ENCODE data around the gene NOTCH2.

The NOTCH2 gene

DNA sequence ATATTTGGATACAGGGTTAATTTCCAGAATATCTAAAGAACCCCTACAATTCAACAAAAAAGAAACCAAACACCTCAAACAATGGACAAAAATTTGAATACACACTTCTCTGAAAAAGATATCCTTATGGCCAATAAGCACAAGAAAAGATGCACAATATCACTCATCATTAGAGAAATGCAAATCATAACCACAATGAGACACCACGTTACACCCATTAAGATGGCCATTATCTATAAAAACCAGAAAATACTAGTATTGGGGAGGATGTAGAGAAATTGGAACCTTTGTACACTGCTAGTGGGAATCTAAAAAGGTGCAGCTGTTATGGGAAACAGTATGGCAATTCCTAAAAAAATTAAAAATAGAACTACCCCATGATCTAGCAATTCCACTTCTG is 178.1 kb downstream of the NOTCH2 start:
- H3K4me3 Mint-ChIP-seq: no peak overlapping the region
- H3K4me1 Mint-ChIP-seq: peaks cover 11% of the 10 kb centered on the region
- H3K9me3 Mint-ChIP-seq: peaks cover 8% of the 10 kb centered on the region
- peaks cover 10% of the 10 kb centered on the region for H3K27me3 Mint-ChIP-seq
- H3K27ac Mint-ChIP-seq: no peak overlapping the region
- peaks cover 5% of the 10 kb centered on the region for H3K36me3 Mint-ChIP-seq

DNA sequence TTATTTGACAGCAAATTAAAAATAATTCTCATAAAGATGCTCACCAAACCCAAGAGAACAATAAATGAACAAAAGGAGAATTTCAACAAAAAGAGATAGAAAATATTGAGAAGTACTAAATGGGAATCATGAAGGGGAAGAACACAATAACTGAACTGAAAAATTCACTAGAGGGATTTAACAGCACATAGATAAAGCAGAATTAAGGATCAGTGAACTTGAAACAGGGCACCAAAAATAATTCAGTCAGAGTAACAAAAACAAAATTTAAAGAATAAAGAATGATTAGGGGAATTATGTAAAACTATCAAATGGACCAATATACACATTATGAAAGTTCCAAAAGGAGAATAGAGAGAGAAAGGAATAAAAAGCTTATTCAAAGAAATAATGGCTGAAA is 181.0 kb downstream of the NOTCH2 start:
- Mint-ChIP-seq H3K4me1 (peaks cover 6% of the 10 kb centered on the region), H3K9me3 (peaks cover 8% of the 10 kb centered on the region), H3K4me3 (no peak overlapping the region), H3K36me3 (peaks cover 5% of the 10 kb centered on the region), H3K27me3 (peaks cover 11% of the 10 kb centered on the region), H3K27ac (no peak overlapping the region)

DNA sequence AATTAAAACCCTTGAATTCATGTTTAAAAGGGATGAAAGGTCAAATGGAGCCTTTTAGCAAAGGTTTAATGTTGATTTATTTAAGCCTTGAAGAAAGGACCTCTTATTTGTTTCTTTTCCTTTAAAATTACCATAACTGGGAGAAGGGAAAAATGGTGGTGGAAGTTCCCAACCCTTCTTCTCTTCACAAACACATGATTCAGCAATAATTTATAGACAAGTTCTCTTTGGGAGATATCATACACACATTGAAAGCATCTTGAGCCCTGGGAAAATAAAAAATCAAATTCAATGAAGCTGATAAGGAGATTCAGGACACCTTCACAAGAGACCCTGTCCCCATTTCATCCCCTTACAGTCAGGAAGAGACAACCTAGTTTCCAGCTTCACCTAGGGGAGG is 182.0 kb downstream of the NOTCH2 start:
- Mint-ChIP-seq H3K4me3 (no peak overlapping the region), H3K36me3 (peaks cover 5% of the 10 kb centered on the region), H3K27me3 (peaks cover 11% of the 10 kb centered on the region), H3K4me1 (no peaks in the 10 kb centered on the region), H3K9me3 (peaks cover 8% of the 10 kb centered on the region), H3K27ac (no peak overlapping the region)

DNA sequence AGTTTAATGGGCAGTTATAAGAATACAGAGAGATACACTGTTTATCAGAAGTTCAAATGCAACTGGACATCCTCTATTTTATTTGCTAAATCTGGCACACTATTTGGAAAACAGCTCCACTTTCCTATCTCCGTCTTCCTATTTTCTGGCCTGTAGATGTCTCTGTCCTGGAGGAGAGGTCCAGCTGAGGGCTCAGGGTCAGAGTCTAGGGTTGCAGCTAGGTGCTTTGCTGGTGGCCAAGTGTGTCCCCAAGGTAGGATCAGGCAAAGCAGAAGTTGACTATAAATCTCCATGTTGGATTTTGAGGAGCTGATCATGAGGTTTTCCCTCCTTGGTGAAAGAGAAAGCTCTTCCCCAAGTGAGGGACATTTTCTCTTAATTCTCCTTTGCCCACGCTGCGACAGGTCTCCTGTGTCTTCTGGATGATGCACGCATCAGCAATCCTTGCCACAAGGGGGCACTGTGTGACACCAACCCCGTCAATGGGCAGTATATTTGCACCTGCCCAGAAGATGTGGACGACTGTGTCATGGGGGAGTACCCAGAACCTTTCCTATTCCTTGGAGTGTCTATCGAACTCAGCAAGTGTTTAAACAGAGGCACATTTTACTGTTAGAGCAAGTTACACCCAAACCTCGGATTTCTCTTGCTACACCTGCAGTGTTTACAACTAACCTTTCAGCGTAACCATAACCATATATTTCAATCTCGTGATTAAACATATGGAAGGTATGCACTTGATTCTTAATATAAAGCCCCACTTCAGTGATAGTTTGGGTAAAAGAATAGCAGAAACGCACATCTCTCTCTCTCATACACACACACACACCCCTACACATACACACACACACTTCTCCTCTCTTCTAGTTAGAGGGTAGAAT is 183.3 kb downstream of the NOTCH2 start:
- Mint-ChIP-seq H3K4me1 (no peaks in the 10 kb centered on the region), H3K4me3 (no peak overlapping the region), H3K36me3 (peaks cover 5% of the 10 kb centered on the region), H3K27me3 (peaks cover 10% of the 10 kb centered on the region), H3K9me3 (peaks cover 8% of the 10 kb centered on the region), H3K27ac (no peak overlapping the region)

DNA sequence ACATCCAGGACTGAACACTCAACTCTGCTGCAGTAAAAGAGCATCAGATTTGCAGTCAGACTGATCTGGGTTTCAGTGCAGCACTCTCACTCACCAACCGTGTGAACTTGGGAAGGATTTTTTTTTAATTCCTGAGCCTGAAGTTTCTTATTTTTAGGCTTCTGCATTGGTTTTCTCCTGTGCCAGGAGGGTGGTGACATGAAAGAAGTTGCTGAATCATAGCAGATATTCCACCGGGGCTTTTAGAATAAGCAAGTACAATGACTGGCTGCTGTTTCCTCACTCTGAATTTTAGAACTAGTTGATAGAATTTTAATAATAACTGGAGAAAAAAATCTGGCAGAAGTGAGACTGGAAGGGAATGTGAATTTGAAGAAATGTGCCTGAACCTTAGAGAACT is 184.8 kb downstream of the NOTCH2 start:
- Mint-ChIP-seq H3K36me3 (peaks cover 5% of the 10 kb centered on the region), H3K27me3 (peaks cover 12% of the 10 kb centered on the region), H3K9me3 (peaks cover 8% of the 10 kb centered on the region), H3K4me1 (no peaks in the 10 kb centered on the region), H3K27ac (no peak overlapping the region), H3K4me3 (no peak overlapping the region)

DNA sequence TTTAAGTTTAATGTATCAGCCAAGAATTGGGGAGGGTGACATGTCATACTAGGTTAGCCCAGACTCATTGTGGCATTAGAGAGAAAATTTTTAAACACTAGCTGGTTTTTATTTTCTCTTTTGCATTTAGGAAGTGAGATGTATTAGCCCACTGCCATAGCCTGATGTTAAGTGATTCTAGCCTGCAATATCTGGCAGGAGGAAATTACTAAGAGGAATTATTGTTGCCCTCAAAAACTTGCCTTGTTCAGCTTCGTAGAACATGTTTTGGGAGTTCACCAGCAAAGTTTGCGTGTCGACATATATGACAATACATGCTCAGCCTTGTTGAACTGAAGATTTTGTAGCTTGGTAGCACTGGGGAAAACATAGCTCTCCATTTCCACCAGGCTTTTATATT is 185.6 kb downstream of the NOTCH2 start:
- Mint-ChIP-seq H3K27me3 (peaks cover 12% of the 10 kb centered on the region), H3K4me3 (no peak overlapping the region), H3K36me3 (peaks cover 5% of the 10 kb centered on the region), H3K4me1 (no peaks in the 10 kb centered on the region), H3K27ac (no peak overlapping the region), H3K9me3 (peaks cover 8% of the 10 kb centered on the region)

DNA sequence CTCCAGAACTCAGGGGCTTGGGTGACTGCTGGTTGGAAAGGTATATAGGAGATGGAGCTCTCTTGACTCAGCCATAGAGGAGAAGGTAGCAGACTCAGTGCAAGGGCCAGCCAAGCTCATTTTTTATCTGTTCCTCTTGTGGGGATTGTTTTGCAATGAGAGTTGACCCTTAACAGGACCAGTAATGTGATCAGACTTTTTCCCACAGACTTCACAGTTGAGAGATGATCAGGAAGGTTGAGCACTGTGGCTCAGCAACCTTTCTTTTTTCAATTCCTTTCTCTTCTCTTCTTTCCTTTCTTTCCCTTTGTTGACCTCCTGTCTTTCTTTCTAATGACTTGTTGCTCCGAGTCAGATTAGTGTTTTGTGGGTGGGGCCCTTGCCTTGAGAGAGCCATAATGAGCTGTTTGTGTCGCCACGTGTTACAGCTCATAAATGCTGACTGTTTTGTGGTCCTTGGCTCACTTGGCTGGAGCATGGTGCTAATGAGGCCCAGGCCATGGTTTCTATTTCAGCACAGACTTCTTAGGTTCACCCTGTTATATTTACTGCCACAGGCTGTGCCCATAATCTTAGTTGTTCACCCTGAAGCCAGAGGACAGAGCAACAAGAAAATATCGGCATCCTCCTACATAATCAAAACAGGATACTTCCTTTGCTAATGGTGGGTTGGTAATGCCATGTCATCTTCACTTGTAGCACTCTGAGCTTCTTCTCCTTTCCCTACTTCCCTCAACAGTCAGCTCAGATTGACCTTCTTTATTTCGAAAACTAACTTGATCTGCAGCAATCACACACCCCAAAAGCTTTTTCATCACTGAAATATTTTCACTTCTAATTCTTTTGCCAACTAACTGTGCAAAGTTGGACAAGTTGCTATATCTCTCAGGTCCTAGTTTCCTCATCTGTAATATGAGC is 187.1 kb downstream of the NOTCH2 start:
- Mint-ChIP-seq H3K4me3 (no peak overlapping the region), H3K27ac (no peak overlapping the region), H3K36me3 (peaks cover under 1% of the 10 kb centered on the region), H3K4me1 (no peaks in the 10 kb centered on the region), H3K27me3 (peaks cover 10% of the 10 kb centered on the region), H3K9me3 (no peaks in the 10 kb centered on the region)

DNA sequence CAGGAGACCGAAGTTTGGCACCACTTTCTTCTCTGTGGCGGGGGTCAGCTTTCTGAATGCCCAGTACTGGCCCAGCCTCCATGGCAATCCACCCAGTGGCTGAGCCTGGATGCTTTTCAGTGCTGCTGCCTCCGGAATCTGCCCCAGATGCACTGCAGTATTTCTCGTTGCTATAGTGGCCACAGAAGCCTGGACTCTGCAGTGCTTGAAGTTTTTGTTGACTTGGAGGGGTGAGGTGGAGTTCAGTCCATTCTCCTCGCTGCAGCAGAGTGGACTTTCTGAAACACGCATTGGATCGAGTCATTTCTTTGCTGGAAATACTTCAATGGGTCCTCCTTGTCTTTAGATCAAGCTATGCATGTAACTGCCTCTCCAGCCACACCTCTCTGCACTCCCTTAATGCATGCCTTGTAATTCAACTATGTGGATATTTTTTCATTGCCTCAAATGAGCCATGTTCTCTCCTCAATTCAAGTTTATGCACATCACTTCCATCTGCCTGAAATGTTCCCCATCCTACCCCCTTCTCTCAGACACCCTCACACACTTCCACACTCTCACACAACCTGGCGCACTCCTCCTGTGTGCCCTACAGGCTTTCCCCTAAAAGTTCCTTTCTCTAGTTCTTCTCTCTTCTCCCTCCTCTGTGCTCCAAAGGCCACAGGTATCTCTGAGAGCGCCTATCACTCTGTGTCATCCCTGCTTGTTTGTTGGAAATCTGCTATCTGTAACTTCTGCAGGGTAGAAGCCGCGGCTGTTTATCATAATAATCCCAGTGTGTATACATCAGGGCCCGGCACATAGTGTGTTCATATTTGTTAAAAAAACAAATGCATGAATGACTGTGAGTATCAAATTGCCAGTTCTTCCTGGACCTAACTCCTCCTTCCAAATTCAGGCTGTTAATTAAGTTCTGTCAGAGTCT is 189.7 kb downstream of the NOTCH2 start:
- H3K4me1 Mint-ChIP-seq: no peaks in the 10 kb centered on the region
- H3K36me3 Mint-ChIP-seq: no peaks in the 10 kb centered on the region
- peaks cover 6% of the 10 kb centered on the region for H3K27me3 Mint-ChIP-seq
- no peak overlapping the region for H3K4me3 Mint-ChIP-seq
- H3K9me3 Mint-ChIP-seq: no peaks in the 10 kb centered on the region
- no peak overlapping the region for H3K27ac Mint-ChIP-seq

DNA sequence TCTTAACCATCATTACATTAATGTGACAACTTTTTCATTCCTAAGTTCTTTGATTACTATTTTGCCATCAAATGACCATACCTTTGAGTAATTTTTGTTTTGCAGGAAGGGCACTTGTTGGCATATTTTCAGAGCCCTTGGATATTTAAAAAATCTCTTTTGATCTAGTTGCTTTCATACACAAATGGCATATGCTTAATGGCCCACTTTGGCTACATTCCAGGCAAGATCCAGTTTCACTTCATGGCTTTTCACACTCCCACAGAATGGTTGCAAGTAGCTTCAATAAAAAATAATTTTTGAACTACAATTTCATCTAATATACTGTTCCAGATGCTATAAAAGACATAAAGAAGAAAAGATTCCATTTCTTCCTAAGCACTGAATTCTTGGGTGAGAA is 191.3 kb downstream of the NOTCH2 start:
- Mint-ChIP-seq H3K4me3 (no peak overlapping the region), H3K4me1 (no peaks in the 10 kb centered on the region), H3K9me3 (no peaks in the 10 kb centered on the region), H3K27me3 (peaks cover 10% of the 10 kb centered on the region), H3K36me3 (no peaks in the 10 kb centered on the region), H3K27ac (no peak overlapping the region)

DNA sequence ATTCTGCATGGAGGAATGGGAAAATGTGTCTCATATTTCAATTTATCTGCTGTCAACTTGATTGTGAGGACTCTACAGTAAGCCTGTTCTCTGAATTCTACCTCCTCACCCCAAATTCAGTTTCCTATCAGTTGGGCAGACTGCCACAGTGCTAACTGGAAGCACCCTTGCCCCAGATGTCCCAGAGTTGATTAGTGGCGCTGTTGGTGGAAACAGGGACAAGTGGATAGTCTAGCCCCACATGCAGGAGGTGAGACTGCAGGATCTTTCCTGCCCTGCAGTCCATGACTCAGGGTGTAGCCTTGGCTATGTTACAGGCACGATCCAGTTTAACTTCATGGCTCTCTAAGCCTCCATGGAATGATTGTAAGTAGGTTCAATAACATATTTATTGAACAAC is 195.3 kb downstream of the NOTCH2 start:
- Mint-ChIP-seq H3K4me1 (no peaks in the 10 kb centered on the region), H3K36me3 (no peaks in the 10 kb centered on the region), H3K27ac (no peak overlapping the region), H3K4me3 (no peak overlapping the region), H3K27me3 (peaks cover 18% of the 10 kb centered on the region), H3K9me3 (no peaks in the 10 kb centered on the region)

DNA sequence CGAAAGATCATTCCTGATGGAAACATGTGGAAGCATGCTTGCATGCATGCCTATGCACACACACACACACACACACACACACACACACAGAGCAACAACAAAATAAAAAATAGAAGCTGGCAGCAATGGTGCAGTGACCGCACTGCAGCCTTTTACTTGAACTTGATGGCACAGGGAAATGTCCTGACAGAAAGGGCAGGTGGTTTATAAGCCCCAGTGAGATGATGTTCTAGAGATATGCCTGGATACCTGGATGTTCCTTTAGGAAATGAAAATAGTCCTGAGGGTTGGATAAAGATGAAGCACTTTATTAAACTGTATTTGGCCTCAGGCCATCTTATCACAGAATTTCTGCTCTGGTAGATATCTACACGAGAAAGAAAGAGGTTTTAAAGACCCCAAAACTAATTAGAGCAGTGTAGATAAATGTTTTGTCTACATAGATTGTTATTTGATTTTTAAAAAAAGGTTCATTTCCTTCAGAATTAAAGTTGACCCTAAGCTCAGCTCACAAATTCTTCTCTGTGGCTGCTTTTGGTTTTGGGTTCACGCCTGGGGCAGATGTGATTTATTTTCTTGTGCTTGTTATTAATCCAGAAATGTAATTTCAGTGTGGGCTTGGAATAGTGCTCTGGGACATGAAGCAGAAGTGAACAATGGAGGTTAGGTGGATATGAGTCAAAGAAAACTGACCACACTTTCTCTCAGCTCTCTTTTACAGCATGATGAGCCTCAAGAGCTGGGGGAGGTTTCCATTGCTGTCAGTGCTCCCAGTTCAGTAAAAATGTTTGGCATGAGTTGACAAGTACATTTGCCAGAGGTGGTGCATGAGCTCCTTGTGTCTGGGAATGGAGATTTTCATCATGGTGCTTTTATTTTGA is 196.1 kb downstream of the NOTCH2 start:
- Mint-ChIP-seq H3K4me3 (no peak overlapping the region), H3K9me3 (no peaks in the 10 kb centered on the region), H3K36me3 (no peaks in the 10 kb centered on the region), H3K27ac (no peak overlapping the region), H3K27me3 (peaks cover 18% of the 10 kb centered on the region), H3K4me1 (no peaks in the 10 kb centered on the region)

DNA sequence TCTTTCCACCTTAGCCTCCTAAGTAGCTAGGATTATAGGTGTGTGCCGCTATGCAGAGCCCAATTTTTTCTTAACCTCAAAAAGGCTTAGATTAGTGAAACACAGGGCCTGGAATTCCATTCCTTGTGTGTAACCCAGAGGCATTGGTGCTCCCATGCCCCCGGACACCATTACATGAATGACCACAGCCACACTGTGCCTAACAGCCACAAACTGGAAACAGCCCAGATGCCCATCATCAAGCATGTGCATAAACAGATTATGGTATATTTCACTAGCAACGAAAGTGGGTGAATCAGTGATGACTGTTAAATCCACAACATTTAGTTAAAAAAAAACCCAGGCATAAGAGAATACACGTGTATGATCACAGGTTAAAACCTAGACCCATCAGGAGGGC is 197.6 kb downstream of the NOTCH2 start:
- Mint-ChIP-seq H3K9me3 (no peaks in the 10 kb centered on the region), H3K4me1 (no peaks in the 10 kb centered on the region), H3K36me3 (no peaks in the 10 kb centered on the region), H3K4me3 (no peak overlapping the region), H3K27ac (no peak overlapping the region), H3K27me3 (peaks cover 16% of the 10 kb centered on the region)

DNA sequence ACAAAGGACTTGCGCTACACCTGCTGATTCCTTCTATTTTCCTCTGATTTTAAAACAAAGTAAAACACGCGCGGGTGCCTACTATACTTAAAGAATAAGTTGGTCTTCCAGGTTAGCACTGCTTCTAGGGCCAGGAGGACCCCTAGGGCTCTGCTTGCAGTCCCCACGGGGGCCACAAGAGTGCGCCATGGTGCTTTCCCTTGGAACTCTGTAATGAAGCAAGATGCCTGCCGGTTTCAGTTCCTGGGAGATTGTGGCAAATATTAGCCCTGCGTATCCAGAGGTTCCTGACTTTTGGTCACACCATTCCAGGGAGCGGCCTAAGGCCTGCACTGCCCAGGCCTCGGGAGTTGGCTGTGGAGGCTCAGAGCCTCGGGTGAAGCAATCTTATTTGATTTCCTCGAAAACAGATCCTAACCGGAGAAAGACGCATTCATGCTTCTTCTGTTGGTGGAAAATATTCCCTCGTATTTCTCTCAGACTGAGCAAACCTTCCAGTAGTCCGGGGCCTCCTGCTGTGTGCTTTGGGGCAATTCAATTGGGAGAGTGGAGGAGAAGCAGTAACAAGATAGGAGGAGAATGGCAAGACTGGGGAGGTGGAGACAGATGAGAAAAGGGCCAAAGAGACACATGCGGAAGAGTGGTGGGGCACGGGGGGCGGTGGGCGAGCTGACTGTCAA is 198.4 kb downstream of the NOTCH2 start:
- Mint-ChIP-seq H3K27me3 (peaks cover 16% of the 10 kb centered on the region), H3K4me1 (no peaks in the 10 kb centered on the region), H3K36me3 (no peaks in the 10 kb centered on the region), H3K4me3 (no peak overlapping the region), H3K9me3 (no peaks in the 10 kb centered on the region), H3K27ac (no peak overlapping the region)

DNA sequence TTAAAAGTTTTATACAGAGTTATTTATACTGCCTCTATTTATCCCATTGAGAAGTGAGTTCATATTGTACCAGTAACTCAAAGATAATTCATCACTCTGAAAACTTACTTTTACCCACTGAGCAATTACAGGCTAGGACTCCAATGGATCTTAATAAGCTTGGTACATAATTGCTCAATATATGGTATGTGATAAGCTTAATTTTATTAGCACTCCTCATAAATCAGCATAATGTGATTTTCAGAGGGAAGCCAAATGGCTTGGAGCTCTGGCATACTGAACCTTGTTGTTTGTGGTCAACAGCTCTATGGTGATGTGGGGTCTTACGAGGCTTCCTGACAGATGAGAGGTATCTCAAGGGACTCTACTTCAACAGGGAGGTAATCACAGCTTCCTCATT is 199.5 kb downstream of the NOTCH2 start:
- Mint-ChIP-seq H3K4me1 (no peaks in the 10 kb centered on the region), H3K9me3 (no peaks in the 10 kb centered on the region), H3K27me3 (peaks cover 20% of the 10 kb centered on the region), H3K36me3 (no peaks in the 10 kb centered on the region), H3K27ac (no peak overlapping the region), H3K4me3 (no peak overlapping the region)

All from activated naive CD4-positive, alpha-beta T cell treated with anti-CD3 and anti-CD28 coated beads, Interleukin-2, amount 50 U/mL, for 24 hours (primary cell).